SK-N-MC (cell line): Measurements from ENCODE around the gene RAB40B.

ENCODE experiments used
- EZH2 ChIP-seq: fragments of 200-600 bp; sonication (generic); IDR thresholded peaks from one replicate; pipeline ENCODE4 v1.6.1; 2017; ENCODE audit warnings: antibody characterized with exemption
- FOXP2 ChIP-seq: optimal IDR thresholded peaks from 2 replicates; pipeline ENCODE3; 2011; ENCODE audit warnings: mild to moderate bottlenecking, moderate library complexity; ENCODE audit not compliant: insufficient read depth; ENCODE audit errors: extremely low read length, control extremely low read depth
- POLR2AphosphoS5 ChIP-seq: IDR thresholded peaks from 2 replicates; pipeline ENCODE4 v1.6.1; 2012; ENCODE audit warnings: mild to moderate bottlenecking, low read depth, low read length, borderline replicate concordance

GRCh38 chr17:82614095-82614631, 84.3 kb downstream of the RAB40B start:
- TF ChIP-seq EZH2 (no peak), POLR2AphosphoS5 (no peak), FOXP2 (no peak)
